Measurements from ENCODE around the gene ENTR1.

ENTR1 gene

GRCh38 chr9:136381311-136381710 is 29.1 kb downstream of the ENTR1 start:
- no peak for DNase-seq
- in situ Hi-C loops (cut with HindIII; ENCODE audit: low pct_ligation_motif_present, low sequenced_read_pairs), result no loop called here

GRCh38 chr9:136380381-136380780 is 30.0 kb downstream of the ENTR1 start:
- Histone ChIP-seq H3K27ac (no peak overlapping the region), H3K4me3 (ENCODE audit: low read depth, low read length) (no peak overlapping the region), H3K36me3 (replicated peaks) (peaks cover 69% of the 10 kb centered on the region), H3K27me3 (replicated peaks) (no peaks in the 10 kb centered on the region)
- TF ChIP-seq CTCF (IDR thresholded peaks at IDR 0.05; ENCODE audit: low read depth, low read length, missing control alignments), result no peak
- in situ Hi-C loops (cut with HindIII; ENCODE audit: low pct_ligation_motif_present, low sequenced_read_pairs), result no loop called here
- no peak for DNase-seq

More at GRCh38 chr9:136381311-136381710, 29.1 kb downstream of the ENTR1 start:
- no peaks in the 10 kb centered on the region for H3K27me3 ChIP-seq (replicated peaks)
- H3K36me3 ChIP-seq (replicated peaks), result peaks cover 71% of the 10 kb centered on the region
- no peak for TF ChIP-seq CTCF (IDR thresholded peaks at IDR 0.05; ENCODE audit: low read depth, low read length, missing control alignments)
- H3K4me3 ChIP-seq (ENCODE audit: low read depth, low read length), result no peak overlapping the region
- H3K27ac ChIP-seq, result no peak overlapping the region

DNA sequence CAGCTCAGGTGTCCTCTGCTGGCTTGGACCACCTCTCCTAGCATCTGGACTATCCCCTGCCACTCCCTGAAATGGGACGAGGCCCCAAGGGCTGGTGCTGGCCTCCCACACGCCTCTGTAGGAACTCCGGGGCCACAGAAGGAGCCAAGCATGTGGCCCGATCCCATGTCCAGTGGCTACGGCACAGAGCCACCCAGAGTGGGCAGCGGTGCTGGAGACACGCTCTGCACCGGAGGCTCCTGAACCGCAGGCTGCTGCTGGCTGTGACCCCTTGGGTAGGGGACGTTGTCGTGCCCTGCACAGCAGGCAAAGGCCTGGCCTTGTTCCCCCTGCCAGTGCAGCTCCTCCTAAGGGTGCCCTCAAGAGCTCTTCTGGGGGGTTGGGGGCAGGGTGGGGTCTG is 30.5 kb downstream of the ENTR1 start:
- Histone ChIP-seq H3K27ac (no peak overlapping the region), H3K27me3 (replicated peaks) (no peaks in the 10 kb centered on the region), H3K36me3 (replicated peaks) (peaks cover 70% of the 10 kb centered on the region), H3K4me3 (ENCODE audit: low read depth, low read length) (no peak overlapping the region)
- in situ Hi-C loops (cut with HindIII; ENCODE audit: low pct_ligation_motif_present, low sequenced_read_pairs), result no loop called here
- no peak for DNase-seq
- no peak for TF ChIP-seq CTCF (IDR thresholded peaks at IDR 0.05; ENCODE audit: low read depth, low read length, missing control alignments)

DNA sequence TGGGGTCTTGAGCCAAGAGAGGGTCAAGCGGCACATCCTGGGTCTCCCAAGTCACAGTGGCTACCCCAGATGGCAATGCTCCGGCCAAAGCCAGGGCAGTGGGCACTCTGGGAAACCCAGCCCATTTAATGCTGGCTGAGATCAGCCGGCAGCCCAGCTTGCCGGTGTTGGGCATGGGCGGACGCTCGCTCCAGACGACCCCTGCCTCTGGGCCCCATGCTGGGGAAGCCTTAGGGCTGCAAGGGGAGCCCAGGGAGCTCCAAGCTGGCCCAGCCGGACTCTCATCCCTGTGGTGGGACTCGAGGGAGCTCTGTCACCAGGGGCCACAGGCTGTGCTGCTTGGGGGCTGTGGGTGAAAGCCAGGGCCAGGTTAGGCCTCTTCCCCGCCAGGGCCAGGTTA is 31.0 kb downstream of the ENTR1 start:
- Histone ChIP-seq H3K27ac (no peak overlapping the region), H3K36me3 (replicated peaks) (peaks cover 70% of the 10 kb centered on the region), H3K27me3 (replicated peaks) (no peaks in the 10 kb centered on the region), H3K4me3 (ENCODE audit: low read depth, low read length) (no peak overlapping the region)
- no peak for TF ChIP-seq CTCF (IDR thresholded peaks at IDR 0.05; ENCODE audit: low read depth, low read length, missing control alignments)
- no peak for DNase-seq
- in situ Hi-C loops (cut with HindIII; ENCODE audit: low pct_ligation_motif_present, low sequenced_read_pairs), result no loop called here

DNA sequence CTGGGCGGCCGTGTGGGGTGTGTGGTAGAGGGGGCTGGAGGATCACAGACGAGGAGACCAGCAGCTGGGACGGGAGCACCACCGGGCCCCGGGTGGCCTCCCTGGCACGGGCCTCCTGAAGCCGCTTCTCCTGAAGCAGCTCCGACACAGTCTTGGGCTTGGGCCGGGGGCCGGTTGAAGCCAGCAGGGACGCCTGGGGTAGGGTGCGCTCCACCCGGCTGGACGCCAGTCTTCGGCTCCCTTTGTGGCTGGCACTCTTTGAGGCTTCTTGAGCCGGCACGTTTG is 31.5 kb downstream of the ENTR1 start:
- Histone ChIP-seq H3K36me3 (replicated peaks) (peaks cover 66% of the 10 kb centered on the region), H3K27ac (no peak overlapping the region), H3K27me3 (replicated peaks) (no peaks in the 10 kb centered on the region), H3K4me3 (ENCODE audit: low read depth, low read length) (no peak overlapping the region)
- TF ChIP-seq CTCF (IDR thresholded peaks at IDR 0.05; ENCODE audit: low read depth, low read length, missing control alignments), result no peak
- no peak for DNase-seq
- in situ Hi-C loops (cut with HindIII; ENCODE audit: low pct_ligation_motif_present, low sequenced_read_pairs), result no loop called here

DNA sequence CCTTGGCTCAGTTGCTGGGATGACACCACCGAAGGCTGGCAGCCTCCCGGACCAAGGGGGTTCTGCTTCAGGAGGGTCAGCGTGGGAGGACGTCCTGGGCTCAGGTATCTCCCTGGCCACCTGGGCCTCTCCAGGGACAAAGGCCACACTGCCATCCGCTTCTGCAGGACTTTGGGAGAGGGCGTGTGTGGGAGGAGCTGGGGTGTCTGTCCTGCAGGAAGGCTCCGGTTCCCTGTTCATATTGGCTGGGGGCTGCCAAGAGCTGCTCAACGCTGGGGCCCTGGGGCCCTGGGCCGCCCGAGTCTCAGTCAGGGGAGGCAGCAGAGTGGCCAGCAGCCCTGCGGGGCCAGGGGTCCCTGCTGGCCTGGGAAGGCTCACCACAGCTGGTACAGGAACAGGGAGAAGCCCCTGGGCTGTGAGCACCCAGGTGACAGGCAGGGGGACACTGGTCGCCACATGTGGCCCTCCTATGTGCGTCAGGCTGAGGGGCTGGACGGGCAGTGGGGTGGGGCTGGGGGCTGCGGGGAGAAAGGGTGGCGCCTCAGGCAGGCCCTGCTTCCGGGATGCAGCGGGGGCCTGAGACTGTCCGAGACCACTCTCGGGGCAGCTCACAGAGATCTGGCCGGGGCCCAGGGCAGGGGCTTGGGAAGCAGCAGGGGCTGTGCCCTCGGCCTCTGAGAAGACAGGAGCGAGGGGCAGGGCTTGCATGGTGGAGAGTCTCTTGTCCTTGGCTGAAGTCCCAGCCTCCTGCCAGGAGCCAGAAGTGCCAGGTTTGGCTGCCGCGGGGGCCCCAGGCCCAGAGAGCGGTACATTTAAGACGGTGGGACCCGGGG is 32.0 kb downstream of the ENTR1 start:
- TF ChIP-seq CTCF (IDR thresholded peaks at IDR 0.05; ENCODE audit: low read depth, low read length, missing control alignments), result no peak
- in situ Hi-C loops (cut with HindIII; ENCODE audit: low pct_ligation_motif_present, low sequenced_read_pairs), result no loop called here
- H3K36me3 ChIP-seq (replicated peaks), result peaks cover 63% of the 10 kb centered on the region
- no peak overlapping the region for H3K27ac ChIP-seq
- no peak for DNase-seq
- no peaks in the 10 kb centered on the region for H3K27me3 ChIP-seq (replicated peaks)
- H3K4me3 ChIP-seq (ENCODE audit: low read depth, low read length), result no peak overlapping the region

Measured in brain microvascular endothelial cell (primary cell).